ENCODE results near the gene ZNF222. TPM values are rescaled to one million over a fixed set of nuclear protein-coding genes. Genes with fewer than 3 reads are reported as not detected.
A peak's percentile ranks its signal among the peaks of the same experiment; 100 is the strongest.

Gene ZNF222
- 1 to 10 TPM; 1.8 to 4.7 TPM for total RNA-seq

- TF ChIP-seq CTCF (IDR thresholded peaks at IDR 0.05): no peak
- peak; percentile 67 for DNase-seq (ENCODE audit: low spot score)
- H3K4me3 ChIP-seq: peak within 1 kb of the TSS; percentile 79
- ATAC-seq (ENCODE audit: insufficient number of reproducible peaks, low FRiP score, low read depth): peak; percentile 60
- H3K36me3 ChIP-seq: peaks cover 33% of the 10 kb centered on the region
- H3K4me1 ChIP-seq (ENCODE audit: control insufficient read depth in 1 of 2, low read depth in 2 of 2): peaks cover 5% of the 10 kb centered on the region in 2 donors
- H3K27me3 ChIP-seq (replicated peaks; ENCODE audit: insufficient read depth): no peaks in the 10 kb centered on the region
- H3K9me3 ChIP-seq: peaks cover 17% of the 10 kb centered on the region
- H3K27ac ChIP-seq: peak within 1 kb of the TSS; percentile 2 to 42
Measured at GRCh38 chr19:44025217-44025936, at the start of gene ZNF222. Gene ZNF222 (plus strand): TSS chr19:44025379. CDS start chr19:44025437, 58 bp downstream.

- Histone ChIP-seq H3K9me3 (peaks cover 73% of the 10 kb centered on the region), H3K4me3 (no peak overlapping the region), H3K36me3 (no peaks in the 10 kb centered on the region), H3K27ac (no peak overlapping the region), H3K4me1 (ENCODE audit: control insufficient read depth in 1 of 2, low read depth in 2 of 2) (no peaks in the 10 kb centered on the region), H3K27me3 (replicated peaks; ENCODE audit: insufficient read depth) (no peaks in the 10 kb centered on the region)
- no peak for TF ChIP-seq CTCF (IDR thresholded peaks at IDR 0.05)
- ATAC-seq (ENCODE audit: insufficient number of reproducible peaks, low FRiP score, low read depth) (no peak), DNase-seq (ENCODE audit: low spot score) (no peak)
Measured at GRCh38 chr19:43976732-43977131, 48.4 kb upstream of the ZNF222 start.

- peak overlapping the region; percentile 87 for H3K4me3 ChIP-seq
- no peak for TF ChIP-seq CTCF (IDR thresholded peaks at IDR 0.05)
- H3K36me3 ChIP-seq: peaks cover 4% of the 10 kb centered on the region
- ATAC-seq (ENCODE audit: insufficient number of reproducible peaks, low FRiP score, low read depth): no peak
- no peak for DNase-seq (ENCODE audit: low spot score)
- no peak overlapping the region for H3K27ac ChIP-seq
- H3K9me3 ChIP-seq: peaks cover 15% of the 10 kb centered on the region
- H3K27me3 ChIP-seq (replicated peaks; ENCODE audit: insufficient read depth): no peaks in the 10 kb centered on the region
- peaks cover 0 to 5% of the 10 kb centered on the region in 2 donors for H3K4me1 ChIP-seq (ENCODE audit: control insufficient read depth in 1 of 2, low read depth in 2 of 2)
Measured at GRCh38 chr19:43983544-43983911, 41.7 kb upstream of the ZNF222 start.

- peaks cover 9% of the 10 kb centered on the region for H3K36me3 ChIP-seq
- no peaks in the 10 kb centered on the region for H3K27me3 ChIP-seq (replicated peaks; ENCODE audit: insufficient read depth)
- peak within 1 kb of the TSS; percentile 58 to 76 for H3K27ac ChIP-seq
- peak; percentile 76 for DNase-seq (ENCODE audit: low spot score)
- H3K4me1 ChIP-seq (ENCODE audit: control insufficient read depth in 1 of 2, low read depth in 2 of 2): peaks cover 0 to 5% of the 10 kb centered on the region in 2 donors
- ATAC-seq (ENCODE audit: insufficient number of reproducible peaks, low FRiP score, low read depth): peak; percentile 78
- H3K9me3 ChIP-seq: peaks cover 15% of the 10 kb centered on the region
- no peak for TF ChIP-seq CTCF (IDR thresholded peaks at IDR 0.05)
- H3K4me3 ChIP-seq: peak within 1 kb of the TSS; percentile 87
Measured at GRCh38 chr19:43983912-43984686, 41.1 kb upstream of the ZNF222 start, which contains the start of gene ZNF155. Gene ZNF155 (plus strand): TSS chr19:43984188. CDS start chr19:43988544, 4,356 bp downstream.

- Histone ChIP-seq H3K4me1 (ENCODE audit: control insufficient read depth in 1 of 2, low read depth in 2 of 2) (peaks cover 0 to 5% of the 10 kb centered on the region in 2 donors), H3K27ac (no peak overlapping the region), H3K4me3 (peak overlapping the region; percentile 87), H3K36me3 (peaks cover 14% of the 10 kb centered on the region), H3K9me3 (peaks cover 11% of the 10 kb centered on the region), H3K27me3 (replicated peaks; ENCODE audit: insufficient read depth) (no peaks in the 10 kb centered on the region)
- TF ChIP-seq CTCF (IDR thresholded peaks at IDR 0.05): no peak
- ATAC-seq (ENCODE audit: insufficient number of reproducible peaks, low FRiP score, low read depth) (no peak), DNase-seq (ENCODE audit: low spot score) (no peak)
Measured at GRCh38 chr19:43984687-43985000, 40.5 kb upstream of the ZNF222 start.

All from thoracic aorta (tissue), 2 donors.